Measurements from ENCODE around the gene BMP7. TPM values are rescaled to one million over a fixed set of nuclear protein-coding genes. Genes with fewer than 3 reads are reported as not detected.

BMP7 gene
- total and polyA plus RNA-seq, 2 experiments from 2014 or later = 130 to 276 TPM

DNA sequence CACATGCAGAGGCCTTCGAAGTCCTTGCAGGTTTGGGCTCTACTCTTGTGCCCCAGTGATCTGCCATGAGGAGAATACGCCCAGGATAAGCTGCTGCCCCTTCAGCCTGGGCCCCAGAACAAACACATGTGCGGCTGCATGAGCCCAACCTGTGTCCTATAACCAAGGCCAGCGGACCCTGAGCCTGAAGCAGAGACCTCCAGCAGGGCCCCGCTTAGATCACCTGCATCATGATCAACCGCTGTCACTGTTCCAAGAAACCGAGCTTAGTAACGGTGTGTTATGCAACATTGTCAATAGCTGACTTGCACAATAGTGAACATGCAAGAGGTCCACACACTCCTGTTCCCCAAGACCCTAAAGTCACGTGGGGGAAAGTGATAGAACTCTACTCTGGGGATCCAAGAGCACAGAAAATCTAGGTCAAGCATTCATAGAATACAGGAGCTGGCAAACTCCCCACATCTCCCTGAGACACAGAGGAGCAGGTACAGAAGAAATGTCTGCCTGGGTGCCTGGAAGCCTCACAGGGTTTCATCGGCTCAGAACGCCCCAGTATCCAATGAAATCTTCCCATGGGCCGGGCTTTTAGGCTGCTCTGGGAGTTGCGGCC is 136.2 kb downstream of the BMP7 start:
- H3K4me1 ChIP-seq (ENCODE audit: low read depth) = peaks cover 4% of the 10 kb centered on the region
- H3K27me3 ChIP-seq = no peaks in the 10 kb centered on the region
- TF ChIP-seq, protein P1, sequence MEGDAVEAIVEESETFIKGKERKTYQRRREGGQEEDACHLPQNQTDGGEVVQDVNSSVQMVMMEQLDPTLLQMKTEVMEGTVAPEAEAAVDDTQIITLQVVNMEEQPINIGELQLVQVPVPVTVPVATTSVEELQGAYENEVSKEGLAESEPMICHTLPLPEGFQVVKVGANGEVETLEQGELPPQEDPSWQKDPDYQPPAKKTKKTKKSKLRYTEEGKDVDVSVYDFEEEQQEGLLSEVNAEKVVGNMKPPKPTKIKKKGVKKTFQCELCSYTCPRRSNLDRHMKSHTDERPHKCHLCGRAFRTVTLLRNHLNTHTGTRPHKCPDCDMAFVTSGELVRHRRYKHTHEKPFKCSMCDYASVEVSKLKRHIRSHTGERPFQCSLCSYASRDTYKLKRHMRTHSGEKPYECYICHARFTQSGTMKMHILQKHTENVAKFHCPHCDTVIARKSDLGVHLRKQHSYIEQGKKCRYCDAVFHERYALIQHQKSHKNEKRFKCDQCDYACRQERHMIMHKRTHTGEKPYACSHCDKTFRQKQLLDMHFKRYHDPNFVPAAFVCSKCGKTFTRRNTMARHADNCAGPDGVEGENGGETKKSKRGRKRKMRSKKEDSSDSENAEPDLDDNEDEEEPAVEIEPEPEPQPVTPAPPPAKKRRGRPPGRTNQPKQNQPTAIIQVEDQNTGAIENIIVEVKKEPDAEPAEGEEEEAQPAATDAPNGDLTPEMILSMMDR (IDR thresholded peaks at IDR 0.05; ENCODE audit: low read depth, low read length) = no peak
- H3K36me3 ChIP-seq = no peaks in the 10 kb centered on the region
- H3K9me3 ChIP-seq (ENCODE audit: low read depth) = no peaks in the 10 kb centered on the region
- DNase-seq (ENCODE audit: low read depth in 1 of 2, low spot score in 1 of 2) = no peak
- no peak overlapping the region for H3K4me3 ChIP-seq
- no peak overlapping the region for H3K27ac ChIP-seq

GRCh38 chr20:57129303-57129702 is 137.1 kb downstream of the BMP7 start:
- TF ChIP-seq, protein P1 (IDR thresholded peaks at IDR 0.05; ENCODE audit: low read depth, low read length) = no peak
- DNase-seq (ENCODE audit: low read depth in 1 of 2, low spot score in 1 of 2) = no peak
- no peaks in the 10 kb centered on the region for H3K27me3 ChIP-seq
- H3K27ac ChIP-seq = no peak overlapping the region
- peaks cover 4% of the 10 kb centered on the region for H3K4me1 ChIP-seq (ENCODE audit: low read depth)
- no peaks in the 10 kb centered on the region for H3K36me3 ChIP-seq
- H3K4me3 ChIP-seq = no peak overlapping the region
- no peaks in the 10 kb centered on the region for H3K9me3 ChIP-seq (ENCODE audit: low read depth)

DNA sequence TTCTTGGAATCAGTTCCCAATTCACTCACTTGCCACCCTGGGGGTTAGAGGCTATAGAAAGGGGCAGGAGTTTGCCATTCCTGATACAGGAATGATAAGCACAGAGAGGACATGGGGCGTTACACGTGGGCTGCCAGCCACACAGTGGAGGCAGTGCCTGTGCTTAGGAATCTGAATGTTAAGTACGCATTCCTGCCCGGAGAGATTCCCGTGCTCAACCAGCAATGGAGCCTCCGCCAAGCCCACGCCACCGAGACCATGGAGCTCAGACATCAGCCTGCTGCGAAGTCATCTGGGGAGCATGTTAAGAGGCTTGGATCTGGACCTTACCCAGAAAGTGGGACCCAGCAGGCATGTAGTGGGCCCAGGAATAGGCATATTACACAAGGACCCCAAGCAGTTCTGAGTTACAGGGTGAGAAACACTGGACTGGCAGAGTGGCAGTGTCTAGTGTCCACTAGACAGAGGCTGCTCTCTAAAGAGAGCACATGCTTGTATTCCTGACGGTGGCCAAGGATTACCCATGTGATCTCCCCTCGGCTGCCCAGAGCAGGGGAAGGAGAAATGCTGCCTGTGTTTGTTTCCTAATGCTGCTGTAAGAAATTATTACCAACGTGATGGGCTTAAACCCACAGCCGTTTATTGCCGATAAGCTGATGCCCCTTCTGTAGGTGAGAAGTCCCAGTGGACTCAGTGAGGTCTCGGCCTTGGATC is 138.2 kb downstream of the BMP7 start:
- peak in 1 of 2 donors; percentile 23 for DNase-seq (ENCODE audit: low read depth in 1 of 2, low spot score in 1 of 2)
- TF ChIP-seq, protein P1 (IDR thresholded peaks at IDR 0.05; ENCODE audit: low read depth, low read length) = no peak

DNA sequence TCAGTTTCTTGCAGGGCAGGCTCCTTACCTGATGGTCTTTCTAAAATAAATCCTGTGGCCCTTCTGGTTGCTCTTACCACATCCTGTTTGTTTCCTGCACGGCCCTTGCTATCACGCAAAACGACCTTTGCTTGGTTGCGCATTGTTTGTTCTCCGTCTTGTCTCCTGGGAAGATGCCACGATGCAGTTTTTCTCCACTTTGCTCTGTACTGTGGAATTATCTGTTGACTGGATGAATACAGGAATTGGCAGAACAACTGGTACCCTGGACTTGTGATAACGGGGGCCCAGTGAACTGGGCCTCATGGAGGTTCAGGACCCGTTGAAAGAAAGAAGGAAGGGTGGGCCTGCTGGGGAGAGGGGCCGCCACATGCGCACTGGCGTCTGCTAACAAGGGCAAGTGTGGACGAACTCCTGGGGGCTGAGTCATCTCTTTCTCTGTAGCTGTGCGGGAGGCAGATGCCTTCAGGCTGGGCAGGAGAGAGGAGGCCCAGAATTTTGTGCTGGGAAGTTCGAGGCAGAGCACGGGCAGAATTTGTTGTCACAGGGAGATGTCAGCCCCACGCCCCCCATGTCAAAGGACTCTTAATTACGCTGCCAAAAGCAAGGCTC is 139.9 kb downstream of the BMP7 start:
- TF ChIP-seq, protein P1 (IDR thresholded peaks at IDR 0.05; ENCODE audit: low read depth, low read length) = no peak
- no peaks in the 10 kb centered on the region for H3K36me3 ChIP-seq
- no peak overlapping the region for H3K27ac ChIP-seq
- no peak overlapping the region for H3K4me3 ChIP-seq
- no peaks in the 10 kb centered on the region for H3K27me3 ChIP-seq
- no peaks in the 10 kb centered on the region for H3K9me3 ChIP-seq (ENCODE audit: low read depth)
- H3K4me1 ChIP-seq (ENCODE audit: low read depth) = no peaks in the 10 kb centered on the region
- DNase-seq (ENCODE audit: low read depth in 1 of 2, low spot score in 1 of 2) = no peak

More for the DNA sequence above, 138.2 kb downstream of the BMP7 start:
- no peak overlapping the region for H3K27ac ChIP-seq
- H3K4me1 ChIP-seq (ENCODE audit: low read depth) = peaks cover 4% of the 10 kb centered on the region
- H3K4me3 ChIP-seq = no peak overlapping the region
- H3K27me3 ChIP-seq = no peaks in the 10 kb centered on the region
- H3K9me3 ChIP-seq (ENCODE audit: low read depth) = no peaks in the 10 kb centered on the region
- H3K36me3 ChIP-seq = no peaks in the 10 kb centered on the region

DNA sequence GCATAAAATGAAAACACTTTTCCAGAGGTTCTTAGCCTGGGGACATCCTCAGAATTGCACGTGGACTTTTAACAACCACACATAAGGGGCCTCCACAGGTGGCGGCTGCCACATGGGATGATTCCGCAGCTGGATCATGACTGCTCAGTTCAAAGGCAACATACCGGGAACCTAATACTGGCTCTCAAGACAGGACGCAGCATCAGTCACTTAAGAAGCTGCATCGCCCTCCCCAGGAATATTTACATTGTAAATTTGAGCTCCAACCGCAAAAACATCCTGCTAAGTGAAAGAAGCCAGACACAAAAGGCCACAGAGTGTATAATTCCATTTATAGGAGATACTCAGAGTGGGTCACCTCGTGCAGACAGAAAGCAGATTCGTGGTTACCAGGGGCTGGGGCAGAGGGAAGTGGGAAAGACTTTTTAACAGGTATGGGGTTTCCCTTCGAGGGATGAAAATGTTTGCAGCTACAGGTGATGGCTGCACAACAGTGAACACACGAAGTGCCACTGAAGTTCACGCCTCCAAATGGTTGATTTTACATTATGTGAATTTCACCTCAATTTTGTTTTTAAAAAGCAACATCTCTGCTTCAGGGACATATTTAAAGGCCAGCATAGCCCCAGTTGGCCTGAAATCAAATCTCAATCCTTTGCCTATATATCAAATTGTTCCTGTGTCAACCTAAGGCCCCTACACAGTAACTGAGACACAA is 141.5 kb downstream of the BMP7 start:
- no peaks in the 10 kb centered on the region for H3K9me3 ChIP-seq (ENCODE audit: low read depth)
- no peak overlapping the region for H3K27ac ChIP-seq
- TF ChIP-seq, protein P1 (IDR thresholded peaks at IDR 0.05; ENCODE audit: low read depth, low read length) = no peak
- no peaks in the 10 kb centered on the region for H3K27me3 ChIP-seq
- no peak for DNase-seq (ENCODE audit: low read depth in 1 of 2, low spot score in 1 of 2)
- H3K4me1 ChIP-seq (ENCODE audit: low read depth) = no peaks in the 10 kb centered on the region
- H3K36me3 ChIP-seq = no peaks in the 10 kb centered on the region
- H3K4me3 ChIP-seq = no peak overlapping the region

All from cardiac muscle cell (in vitro differentiated cells and primary cell).